HCT116 (cell line): ENCODE measurements around the gene MINDY4. TPM values are rescaled to one million over a fixed set of nuclear protein-coding genes. Genes with fewer than 3 reads are reported as not detected.

Experiments
- ATAC-seq: fragments of 200-7000 bp; cut with Tn5 transposase; 2 replicates; pipeline ENCODE4 v1.9.1; 2020; ENCODE audit warnings: mild to moderate bottlenecking, moderate library complexity
- BruUV-seq: library from RNA; stranded (reverse); fragments of 400-500 nt; replicated peaks from 2 replicates; lab custom pipeline; 2021; lab: Mats Ljungman, UMichigan
- CTCF ChIA-PET: fragments of 300-600 bp; sonication (Branson Sonifier 250); formaldehyde crosslinking; loops from one replicate; lab custom pipeline; 2021; ENCODE audit warnings: antibody characterized with exemption; lab: Charles Lee
- POLR2A ChIA-PET: fragments of 300-600, 350-600 bp; sonication (Branson Sonifier 250); formaldehyde crosslinking; loops from one replicate; lab custom pipeline; 2021; ENCODE audit warnings: antibody characterized with exemption; lab: Charles Lee
- RAD21 ChIA-PET, 2 experiments: fragments of 300-600 bp; sonication (Branson Sonifier 250); formaldehyde crosslinking; loops; one replicate each; lab custom pipeline; 2023; ENCODE audit warnings: low total read pairs in 2 of 2; ENCODE audit not compliant: uncharacterized antibody in 2 of 2, unreplicated experiment in 2 of 2, low non-redundant PET in 1 of 2; lab: Charles Lee
- DNase-seq: peaks from one replicate; pipeline ENCODE4 v3.0.0-alpha.2; 2010; ENCODE audit warnings: low read depth, low spot score
- H2AFZ ChIP-seq: fragments of 200-600 bp; shearing (Covaris generic), sonication (generic); 2 replicates; pipeline ENCODE4 v1.6.1; 2017; ENCODE audit warnings: low read depth, mixed run types, mixed read lengths, antibody characterized with exemption, low read length; ENCODE audit not compliant: poor library complexity, severe bottlenecking
- H3K27ac ChIP-seq: 2 replicates; pipeline ENCODE4 v1.5.1; 2012; ENCODE audit warnings: low read depth, low read length
- H3K27me3 ChIP-seq: fragments of 200-600 bp; sonication (generic); 2 replicates; pipeline ENCODE4 v1.6.1; 2016; ENCODE audit warnings: mixed run types, low read length, mixed read lengths; ENCODE audit not compliant: insufficient read depth
- H3K36me3 ChIP-seq, 2 experiments: fragments of 200-500 bp in 1 of 2; fragments of 200-600 bp in 1 of 2; sonication (Bioruptor generic) in 1 of 2; sonication (generic) in 1 of 2; 2 replicates each; pipeline versions ENCODE4 v1.5.1 to v1.6.1; 2014 to 2016; ENCODE audit warnings: low read length in 2 of 2, inconsistent platforms in 1 of 2, mixed read lengths in 1 of 2, mixed run types in 1 of 2; ENCODE audit not compliant: insufficient read depth in 2 of 2, control insufficient read depth in 1 of 2
- H3K4me1 ChIP-seq, 2 experiments: fragments of 200-600 bp in 1 of 2; sonication (generic) in 1 of 2; 2 replicates each; pipeline versions ENCODE4 v1.5.1 to v1.6.1; 2012 to 2017; ENCODE audit warnings: low read length in 2 of 2, inconsistent platforms in 1 of 2, mild to moderate bottlenecking in 1 of 2, mixed read lengths in 1 of 2, mixed run types in 1 of 2, moderate library complexity in 1 of 2; ENCODE audit not compliant: insufficient read depth in 2 of 2, control insufficient read depth in 1 of 2
- H3K4me2 ChIP-seq: fragments of 200-600 bp; sonication (generic); 2 replicates; pipeline ENCODE4 v1.6.1; 2017; ENCODE audit warnings: mixed run types, low read length, mixed read lengths
- H3K4me3 ChIP-seq, 2 experiments: fragments of 200-600 bp in 1 of 2; sonication (generic) in 1 of 2; replicated peaks in 1 of 2; 2 replicates each; pipeline ENCODE4 v1.5.1; 2011 to 2016; ENCODE audit warnings: low read length in 2 of 2, control low read depth in 1 of 2, low read depth in 1 of 2, mild to moderate bottlenecking in 1 of 2, mixed read lengths in 1 of 2, mixed run types in 1 of 2
- H3K79me2 ChIP-seq: fragments of 200-600 bp; sonication (generic); 2 replicates; pipeline ENCODE4 v1.6.1; 2017; ENCODE audit warnings: mild to moderate bottlenecking, mixed run types, low read length, moderate library complexity, mixed read lengths; ENCODE audit not compliant: insufficient read depth
- H3K9ac ChIP-seq: fragments of 200-600 bp; sonication (generic); 2 replicates; pipeline ENCODE4 v1.6.1; 2016; ENCODE audit warnings: low read length, mixed read lengths
- H3K9me2 ChIP-seq: fragments of 200-600 bp; sonication (generic), shearing (Covaris generic); 2 replicates; pipeline ENCODE4 v1.6.1; 2017; ENCODE audit warnings: mixed run types, mild to moderate bottlenecking, moderate library complexity; ENCODE audit not compliant: insufficient read depth
- H3K9me3 ChIP-seq, 2 experiments: fragments of 200-500 bp in 1 of 2; fragments of 200-600 bp in 1 of 2; sonication (Bioruptor generic) in 1 of 2; sonication (generic) in 1 of 2; 2 replicates each; pipeline ENCODE4 v1.6.1; 2014 to 2017; ENCODE audit warnings: low read length in 2 of 2, mixed read lengths in 2 of 2, inconsistent platforms in 1 of 2, low read depth in 1 of 2, mild to moderate bottlenecking in 1 of 2, mixed run types in 1 of 2, moderate library complexity in 1 of 2; ENCODE audit not compliant: control insufficient read depth in 1 of 2, insufficient read depth in 1 of 2
- H4K20me1 ChIP-seq: fragments of 200-600 bp; sonication (generic), shearing (Covaris generic); 2 replicates; pipeline ENCODE4 v1.6.1; 2017; ENCODE audit warnings: mixed run types, mild to moderate bottlenecking, moderate library complexity; ENCODE audit not compliant: insufficient read depth
- CEBPB ChIP-seq: IDR thresholded peaks from 2 replicates; pipeline ENCODE4 v1.6.1; 2012; ENCODE audit warnings: low read depth
- EZH2phosphoT487 ChIP-seq: fragments of 200-600 bp; IDR thresholded peaks from 2 replicates; pipeline ENCODE4 v1.6.1; 2018; ENCODE audit warnings: antibody characterized with exemption, borderline replicate concordance
- FOSL1 ChIP-seq: IDR thresholded peaks from 2 replicates; pipeline ENCODE4 v1.6.1; 2012; ENCODE audit warnings: low read depth
- RAD21 ChIP-seq: IDR thresholded peaks from 2 replicates; pipeline ENCODE4 v1.6.1; 2012; ENCODE audit warnings: low read depth, mild to moderate bottlenecking
- SRF ChIP-seq: IDR thresholded peaks from 2 replicates; pipeline ENCODE4 v1.6.1; 2012; ENCODE audit warnings: low read depth
- intact Hi-C: fragments of 100-400 bp; cut with micrococcal nuclease; formaldehyde crosslinking; loops from 2 replicates; pipeline ENCODE4 v1.10.0; 2022
- total RNA-seq: library from RNA; stranded (reverse); gene quantifications from one replicate; pipeline ENCODE4 v1.2.1, GENCODE V29; 2021; ENCODE audit not compliant: unreplicated experiment
- TF ChIP-seq, protein P1 (sequence below), 3 experiments: fragments of 200-600 bp in 1 of 3; sonication (generic) in 1 of 3; IDR thresholded peaks in 2 of 3; conservative IDR thresholded peaks in 1 of 3; 2 replicates each; pipeline ENCODE4 v1.5.1; 2012 to 2017; ENCODE audit warnings: low read depth in 2 of 3, low read length in 2 of 3, antibody characterized with exemption in 1 of 3, borderline replicate concordance in 1 of 3, control low read depth in 1 of 3, mild to moderate bottlenecking in 1 of 3, mixed read lengths in 1 of 3, mixed run types in 1 of 3, moderate library complexity in 1 of 3; ENCODE audit not compliant: insufficient read depth in 1 of 3
- TF ChIP-seq, protein P2 (sequence below): IDR thresholded peaks from 2 replicates; pipeline ENCODE4 v1.6.1; 2011; ENCODE audit warnings: mild to moderate bottlenecking, low read length, moderate library complexity; ENCODE audit not compliant: insufficient replicate concordance; ENCODE audit errors: extremely low read depth

Gene MINDY4
- total RNA-seq, 1 experiment from 2014 or later = 6.1 TPM

DNA sequence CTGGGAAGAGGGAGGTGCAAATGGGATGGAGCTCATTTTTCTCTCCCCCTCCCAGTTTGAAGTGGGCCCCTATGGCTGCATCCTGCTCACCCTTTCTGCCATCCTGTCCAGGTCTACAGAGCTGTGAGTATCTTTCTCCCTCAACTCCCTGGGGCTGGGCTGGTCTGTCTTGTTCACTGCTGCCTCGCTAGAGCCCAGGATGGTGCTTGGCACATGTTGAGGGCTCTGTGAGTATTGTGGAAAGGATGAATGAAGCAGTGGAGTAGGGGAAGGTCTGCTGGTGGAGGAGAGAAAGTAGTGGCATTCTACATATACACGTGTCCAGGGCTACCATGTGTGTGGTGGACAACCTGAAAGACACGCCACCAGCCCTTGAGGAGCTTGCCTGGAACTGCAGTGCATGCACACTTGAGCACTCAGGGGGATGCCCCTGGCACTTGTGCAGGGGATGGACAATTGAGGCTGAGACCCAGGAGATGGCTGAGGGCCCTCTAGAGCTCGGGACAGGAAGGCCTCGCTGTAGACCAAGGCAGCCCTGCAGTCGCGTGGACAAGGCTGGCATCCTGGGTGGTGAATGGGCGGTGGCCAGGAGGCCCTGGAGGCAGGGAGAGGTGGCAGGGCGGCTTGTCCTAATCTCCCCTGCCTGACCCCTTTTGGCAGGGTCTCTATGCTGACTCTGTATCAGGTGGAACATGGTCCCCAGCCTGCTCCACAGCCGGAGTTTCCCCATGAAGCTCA, 88.2 kb downstream of the MINDY4 start:
- H3K27ac ChIP-seq = no peak overlapping the region
- no peaks in the 10 kb centered on the region for H3K9me3 ChIP-seq
- ChIA-PET POLR2A (no interaction called here), CTCF (no interaction called here), RAD21 (interaction anchor here (0.5 to 0.6 kb wide), 2 partner anchors 18 to 290 kb away, joined by 3 to 6 read pairs; no protein-coding TSS in a partner anchor)
- no peak overlapping the region for H3K4me2 ChIP-seq
- H3K4me1 ChIP-seq = no peaks in the 10 kb centered on the region
- TF ChIP-seq CEBPB (no peak), FOSL1 (no peak), EZH2phosphoT487 (no peak), RAD21 (no peak), SRF (no peak)
- TF ChIP-seq, protein P1, sequence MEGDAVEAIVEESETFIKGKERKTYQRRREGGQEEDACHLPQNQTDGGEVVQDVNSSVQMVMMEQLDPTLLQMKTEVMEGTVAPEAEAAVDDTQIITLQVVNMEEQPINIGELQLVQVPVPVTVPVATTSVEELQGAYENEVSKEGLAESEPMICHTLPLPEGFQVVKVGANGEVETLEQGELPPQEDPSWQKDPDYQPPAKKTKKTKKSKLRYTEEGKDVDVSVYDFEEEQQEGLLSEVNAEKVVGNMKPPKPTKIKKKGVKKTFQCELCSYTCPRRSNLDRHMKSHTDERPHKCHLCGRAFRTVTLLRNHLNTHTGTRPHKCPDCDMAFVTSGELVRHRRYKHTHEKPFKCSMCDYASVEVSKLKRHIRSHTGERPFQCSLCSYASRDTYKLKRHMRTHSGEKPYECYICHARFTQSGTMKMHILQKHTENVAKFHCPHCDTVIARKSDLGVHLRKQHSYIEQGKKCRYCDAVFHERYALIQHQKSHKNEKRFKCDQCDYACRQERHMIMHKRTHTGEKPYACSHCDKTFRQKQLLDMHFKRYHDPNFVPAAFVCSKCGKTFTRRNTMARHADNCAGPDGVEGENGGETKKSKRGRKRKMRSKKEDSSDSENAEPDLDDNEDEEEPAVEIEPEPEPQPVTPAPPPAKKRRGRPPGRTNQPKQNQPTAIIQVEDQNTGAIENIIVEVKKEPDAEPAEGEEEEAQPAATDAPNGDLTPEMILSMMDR (IDR thresholded peaks at IDR 0.05 in 2 of 3, conservative IDR thresholded peaks at IDR 0.05 in 1 of 3; ENCODE audit: borderline replicate concordance in 1 of 3, insufficient read depth in 1 of 3, low read depth in 2 of 3, low read length in 2 of 3) = no peak
- TF ChIP-seq, protein P2, sequence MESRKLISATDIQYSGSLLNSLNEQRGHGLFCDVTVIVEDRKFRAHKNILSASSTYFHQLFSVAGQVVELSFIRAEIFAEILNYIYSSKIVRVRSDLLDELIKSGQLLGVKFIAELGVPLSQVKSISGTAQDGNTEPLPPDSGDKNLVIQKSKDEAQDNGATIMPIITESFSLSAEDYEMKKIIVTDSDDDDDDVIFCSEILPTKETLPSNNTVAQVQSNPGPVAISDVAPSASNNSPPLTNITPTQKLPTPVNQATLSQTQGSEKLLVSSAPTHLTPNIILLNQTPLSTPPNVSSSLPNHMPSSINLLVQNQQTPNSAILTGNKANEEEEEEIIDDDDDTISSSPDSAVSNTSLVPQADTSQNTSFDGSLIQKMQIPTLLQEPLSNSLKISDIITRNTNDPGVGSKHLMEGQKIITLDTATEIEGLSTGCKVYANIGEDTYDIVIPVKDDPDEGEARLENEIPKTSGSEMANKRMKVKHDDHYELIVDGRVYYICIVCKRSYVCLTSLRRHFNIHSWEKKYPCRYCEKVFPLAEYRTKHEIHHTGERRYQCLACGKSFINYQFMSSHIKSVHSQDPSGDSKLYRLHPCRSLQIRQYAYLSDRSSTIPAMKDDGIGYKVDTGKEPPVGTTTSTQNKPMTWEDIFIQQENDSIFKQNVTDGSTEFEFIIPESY = no peak
- no peaks in the 10 kb centered on the region for H3K79me2 ChIP-seq
- ATAC-seq (peak; percentile 17; the same call in 1 of the 2 replicates), DNase-seq (no peak)
- no peaks in the 10 kb centered on the region for H3K9me2 ChIP-seq
- H3K4me3 ChIP-seq = no peak overlapping the region
- H3K9ac ChIP-seq = no peak overlapping the region
- BruUV-seq = no TSS peak
- intact Hi-C loops = no loop called here
- no peaks in the 10 kb centered on the region; a peak in 1 of 4 replicates for H3K36me3 ChIP-seq
- H3K27me3 ChIP-seq = no peaks in the 10 kb centered on the region
- no peak overlapping the region for H2AFZ ChIP-seq
- no peaks in the 10 kb centered on the region for H4K20me1 ChIP-seq
